Measurements from ENCODE around the gene RCOR1.

The RCOR1 gene

DNA sequence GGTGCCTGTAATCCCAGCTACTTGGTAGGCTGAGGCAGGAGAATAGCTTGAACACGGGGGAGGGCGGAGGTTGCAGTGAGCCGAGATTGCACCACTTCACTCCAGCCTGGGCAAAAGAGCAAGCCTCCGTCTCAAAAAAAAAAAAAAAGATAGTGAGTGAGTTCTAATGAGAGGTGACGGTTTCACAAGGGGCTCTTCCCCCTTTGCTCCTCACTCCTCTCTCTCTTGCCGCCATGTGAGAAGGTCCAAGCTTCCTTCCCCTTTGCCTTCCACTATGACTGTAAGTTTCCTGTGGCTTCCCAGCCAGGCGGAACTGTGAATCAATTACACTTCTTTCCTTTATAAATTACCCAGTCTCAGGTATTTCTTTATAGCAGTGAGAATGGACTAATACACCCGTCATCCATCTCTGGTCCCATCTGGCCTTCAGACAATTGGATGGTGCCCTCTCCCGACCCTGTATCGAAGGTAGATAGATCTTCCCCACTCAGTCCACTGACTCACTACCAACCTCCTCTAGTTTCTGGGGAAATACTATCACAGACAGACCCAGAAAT, 27.0 kb upstream of the RCOR1 start:
- no peaks in the 10 kb centered on the region for H3K9me3 ChIP-seq (ENCODE audit: insufficient read depth, low read length)
- H3K4me3 ChIP-seq (ENCODE audit: insufficient read depth, low read length, poor library complexity, severe bottlenecking): no peak overlapping the region
- H3K9me2 ChIP-seq (replicated peaks; ENCODE audit: insufficient read depth, low read length): no peaks in the 10 kb centered on the region

DNA sequence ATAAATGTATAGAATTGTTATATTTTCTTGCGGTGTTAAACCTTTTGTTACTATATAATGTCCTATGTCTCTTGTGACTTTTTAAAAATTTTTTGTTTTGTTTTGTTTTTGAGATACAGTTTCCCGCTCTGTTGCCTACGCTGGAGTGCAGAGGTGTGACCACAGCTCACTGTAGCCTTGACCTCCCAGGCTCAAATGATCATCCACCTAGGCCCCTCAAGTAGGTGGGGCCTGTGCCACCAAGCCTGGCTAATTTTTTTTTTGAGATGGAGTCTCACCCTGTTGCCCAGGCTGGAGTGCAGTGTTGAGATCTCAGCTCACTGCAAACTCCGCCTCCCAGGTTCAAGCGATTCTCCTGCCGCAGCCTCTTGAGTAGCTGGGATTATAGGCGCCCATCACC, 26.5 kb upstream of the RCOR1 start:
- H3K4me3 ChIP-seq (ENCODE audit: insufficient read depth, low read length, poor library complexity, severe bottlenecking): no peak overlapping the region
- no peaks in the 10 kb centered on the region for H3K27me3 ChIP-seq (ENCODE audit: low read length)
- no peaks in the 10 kb centered on the region for H3K79me2 ChIP-seq (ENCODE audit: insufficient read depth, low read length)
- no peaks in the 10 kb centered on the region for H4K20me1 ChIP-seq (ENCODE audit: low read depth, low read length)
- H3K9ac ChIP-seq (ENCODE audit: low read length): no peak overlapping the region
- H3K9me2 ChIP-seq (replicated peaks; ENCODE audit: insufficient read depth, low read length): no peaks in the 10 kb centered on the region
- H2AFZ ChIP-seq (ENCODE audit: low read depth, low read length, severe bottlenecking): no peak overlapping the region
- H3K4me2 ChIP-seq (ENCODE audit: low read depth, low read length, poor library complexity, severe bottlenecking): no peak overlapping the region
- no peak overlapping the region for H3K27ac ChIP-seq (ENCODE audit: low read depth, low read length)
- no peaks in the 10 kb centered on the region for H3K36me3 ChIP-seq (ENCODE audit: low read length)
- H3K9me3 ChIP-seq (ENCODE audit: insufficient read depth, low read length): no peaks in the 10 kb centered on the region
- no peaks in the 10 kb centered on the region for H3F3A ChIP-seq (ENCODE audit: insufficient read depth)
- TF ChIP-seq, protein P1, sequence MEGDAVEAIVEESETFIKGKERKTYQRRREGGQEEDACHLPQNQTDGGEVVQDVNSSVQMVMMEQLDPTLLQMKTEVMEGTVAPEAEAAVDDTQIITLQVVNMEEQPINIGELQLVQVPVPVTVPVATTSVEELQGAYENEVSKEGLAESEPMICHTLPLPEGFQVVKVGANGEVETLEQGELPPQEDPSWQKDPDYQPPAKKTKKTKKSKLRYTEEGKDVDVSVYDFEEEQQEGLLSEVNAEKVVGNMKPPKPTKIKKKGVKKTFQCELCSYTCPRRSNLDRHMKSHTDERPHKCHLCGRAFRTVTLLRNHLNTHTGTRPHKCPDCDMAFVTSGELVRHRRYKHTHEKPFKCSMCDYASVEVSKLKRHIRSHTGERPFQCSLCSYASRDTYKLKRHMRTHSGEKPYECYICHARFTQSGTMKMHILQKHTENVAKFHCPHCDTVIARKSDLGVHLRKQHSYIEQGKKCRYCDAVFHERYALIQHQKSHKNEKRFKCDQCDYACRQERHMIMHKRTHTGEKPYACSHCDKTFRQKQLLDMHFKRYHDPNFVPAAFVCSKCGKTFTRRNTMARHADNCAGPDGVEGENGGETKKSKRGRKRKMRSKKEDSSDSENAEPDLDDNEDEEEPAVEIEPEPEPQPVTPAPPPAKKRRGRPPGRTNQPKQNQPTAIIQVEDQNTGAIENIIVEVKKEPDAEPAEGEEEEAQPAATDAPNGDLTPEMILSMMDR (IDR thresholded peaks at IDR 0.05; ENCODE audit: insufficient read depth, low read length, poor library complexity, severe bottlenecking): no peak
- no peak for TF ChIP-seq EZH2phosphoT487 (conservative IDR thresholded peaks at IDR 0.05; ENCODE audit: low read length)

More for the DNA sequence above, 27.0 kb upstream of the RCOR1 start:
- Histone ChIP-seq H4K20me1 (ENCODE audit: low read depth, low read length) (no peaks in the 10 kb centered on the region), H3K36me3 (ENCODE audit: low read length) (no peaks in the 10 kb centered on the region), H2AFZ (ENCODE audit: low read depth, low read length, severe bottlenecking) (no peak overlapping the region), H3F3A (ENCODE audit: insufficient read depth) (no peaks in the 10 kb centered on the region), H3K27ac (ENCODE audit: low read depth, low read length) (no peak overlapping the region), H3K9ac (ENCODE audit: low read length) (no peak overlapping the region), H3K79me2 (ENCODE audit: insufficient read depth, low read length) (no peaks in the 10 kb centered on the region), H3K4me2 (ENCODE audit: low read depth, low read length, poor library complexity, severe bottlenecking) (no peak overlapping the region), H3K27me3 (ENCODE audit: low read length) (no peaks in the 10 kb centered on the region)
- no peak for TF ChIP-seq EZH2phosphoT487 (conservative IDR thresholded peaks at IDR 0.05; ENCODE audit: low read length)
- TF ChIP-seq, protein P1 (IDR thresholded peaks at IDR 0.05; ENCODE audit: insufficient read depth, low read length, poor library complexity, severe bottlenecking): no peak

DNA sequence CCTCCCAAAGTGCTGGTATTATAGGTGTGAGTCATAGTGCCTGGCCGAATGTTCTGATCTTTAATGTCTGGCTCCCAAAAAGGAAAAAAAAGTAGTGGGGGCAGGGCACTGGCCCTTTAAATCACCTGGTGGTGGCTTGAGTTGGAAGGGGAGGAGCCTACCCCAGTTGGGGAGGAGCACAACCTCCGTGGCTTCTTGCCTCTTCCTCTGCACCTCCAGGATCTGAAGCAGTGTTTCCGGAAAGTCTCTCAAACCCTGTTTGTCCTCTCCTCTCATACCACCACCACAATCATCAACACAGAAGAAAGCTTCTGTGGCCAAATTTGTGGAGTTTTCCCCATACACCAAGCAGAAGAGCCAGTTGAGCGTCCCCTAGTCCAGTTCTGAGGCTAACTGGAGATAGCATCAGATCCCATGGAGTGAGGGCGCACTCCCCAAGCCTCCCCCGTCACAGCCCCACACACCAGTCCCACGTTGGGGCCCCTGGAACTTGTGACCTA, 24.3 kb upstream of the RCOR1 start:
- Histone ChIP-seq H3F3A (ENCODE audit: insufficient read depth) (no peaks in the 10 kb centered on the region), H3K27ac (ENCODE audit: low read depth, low read length) (no peak overlapping the region), H2AFZ (ENCODE audit: low read depth, low read length, severe bottlenecking) (no peak overlapping the region), H3K9me3 (ENCODE audit: insufficient read depth, low read length) (no peaks in the 10 kb centered on the region), H3K27me3 (ENCODE audit: low read length) (no peaks in the 10 kb centered on the region), H3K79me2 (ENCODE audit: insufficient read depth, low read length) (no peaks in the 10 kb centered on the region), H3K9me2 (replicated peaks; ENCODE audit: insufficient read depth, low read length) (no peaks in the 10 kb centered on the region), H3K36me3 (ENCODE audit: low read length) (no peaks in the 10 kb centered on the region), H3K4me2 (ENCODE audit: low read depth, low read length, poor library complexity, severe bottlenecking) (peak overlapping the region; percentile 10), H3K4me3 (ENCODE audit: insufficient read depth, low read length, poor library complexity, severe bottlenecking) (no peak overlapping the region), H3K9ac (ENCODE audit: low read length) (no peak overlapping the region), H4K20me1 (ENCODE audit: low read depth, low read length) (no peaks in the 10 kb centered on the region)
- TF ChIP-seq, protein P1 (IDR thresholded peaks at IDR 0.05; ENCODE audit: insufficient read depth, low read length, poor library complexity, severe bottlenecking): no peak
- no peak for TF ChIP-seq EZH2phosphoT487 (conservative IDR thresholded peaks at IDR 0.05; ENCODE audit: low read length)
